HG02840 (cell line): ENCODE results near the gene CPVL.

ENCODE experiments used
- ATAC-seq: cut with Tn5 transposase; IDR thresholded peaks from one replicate; pipeline ENCODE4 v1.9.1; 2021; ENCODE audit warnings: mild to moderate bottlenecking, moderate library complexity, moderate number of reproducible peaks; ENCODE audit not compliant: unreplicated experiment, low FRiP score

Gene CPVL

DNA sequence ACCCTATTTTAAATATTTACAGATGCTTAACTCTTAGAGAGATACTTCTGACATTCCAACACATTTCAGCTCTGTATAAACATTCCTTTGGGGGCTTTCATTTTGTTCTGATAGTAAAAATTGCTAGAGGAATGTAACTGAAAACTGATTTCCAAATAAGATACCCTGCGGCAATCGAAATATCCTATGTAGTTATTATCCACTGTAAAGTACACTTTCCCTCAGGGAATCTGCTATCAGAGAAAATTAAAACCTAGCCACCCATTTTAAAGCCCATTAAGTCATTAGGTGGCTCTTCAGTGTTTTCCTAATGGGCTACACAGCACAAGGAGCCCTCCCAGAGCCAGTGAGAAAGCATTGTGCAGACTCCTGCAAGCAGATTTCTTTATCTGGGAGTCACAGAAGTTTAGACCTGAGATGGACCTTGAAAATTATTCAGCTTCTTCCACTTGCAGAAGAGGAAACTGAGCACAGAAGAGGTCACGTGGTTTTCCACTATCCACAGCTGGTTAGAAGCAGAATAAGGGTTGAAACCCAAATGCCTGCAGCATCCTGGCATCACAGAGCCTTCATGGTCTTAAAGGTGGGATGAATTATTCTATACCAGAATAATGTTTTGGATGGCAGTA lies 12.6 kb upstream of the CPVL start:
- no peak for ATAC-seq

DNA sequence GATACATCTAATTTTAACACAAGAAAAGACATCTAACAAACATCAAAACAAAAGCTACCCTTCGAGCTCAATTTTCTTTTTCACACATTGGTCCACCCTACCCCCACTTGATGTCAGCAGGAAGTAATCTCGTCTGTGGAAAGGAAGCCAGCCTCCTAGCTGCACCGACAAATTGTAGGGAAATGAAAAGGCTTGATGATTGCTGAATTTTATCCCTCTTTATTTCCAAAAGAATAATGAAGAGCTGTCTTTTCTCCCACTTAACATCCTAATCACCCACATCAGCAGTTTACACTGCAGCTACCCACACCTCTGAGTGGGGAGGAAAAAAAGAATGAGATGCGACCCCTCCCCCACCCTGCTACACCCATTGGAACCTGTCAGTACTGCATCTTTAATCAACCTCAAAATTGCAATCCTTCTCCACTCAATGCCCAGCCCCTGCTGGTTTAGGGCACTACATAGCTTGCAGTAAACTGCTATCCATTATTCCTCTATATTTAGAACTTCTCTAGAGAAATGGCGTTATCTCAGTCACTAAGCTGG lies 10.6 kb upstream of the CPVL start:
- no peak for ATAC-seq

DNA sequence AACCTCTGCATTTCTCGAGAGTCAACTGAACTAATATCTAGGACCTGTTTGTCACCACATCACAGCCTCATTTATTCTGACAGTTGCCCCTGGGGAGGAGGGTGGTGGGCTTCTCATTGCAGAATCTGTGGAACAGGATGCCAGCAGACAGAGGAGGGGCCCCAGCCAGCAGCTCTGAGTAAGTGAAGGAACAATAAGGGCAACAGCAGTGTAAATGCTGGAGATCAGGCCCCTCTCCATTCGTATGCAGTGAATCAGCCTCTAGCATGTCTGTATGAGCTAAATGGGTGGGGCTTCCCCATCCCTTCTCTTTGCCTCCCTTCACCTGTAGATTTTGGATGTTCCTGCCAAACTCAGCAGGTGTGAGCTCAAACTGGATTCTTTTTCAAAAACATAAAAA lies 7.7 kb upstream of the CPVL start:
- no peak for ATAC-seq

DNA sequence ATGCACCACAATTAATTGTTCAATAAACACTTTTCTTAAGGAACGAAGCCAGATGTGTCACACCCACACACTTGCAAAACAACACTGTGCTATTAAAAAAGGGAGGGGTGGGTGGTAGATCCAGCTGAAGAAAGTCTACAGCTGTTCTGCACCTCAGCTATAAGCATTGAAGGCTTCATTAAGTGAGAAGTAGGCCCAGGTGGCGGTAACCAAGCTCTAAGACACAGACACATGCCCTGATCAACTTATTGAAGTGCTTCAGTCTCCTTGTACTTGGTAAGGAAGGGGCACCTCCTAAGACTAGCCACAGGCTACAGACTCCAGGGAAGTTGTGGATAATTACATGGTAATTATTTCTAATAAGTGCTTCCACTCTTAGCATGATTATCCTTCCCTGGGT lies 4.5 kb upstream of the CPVL start:
- no peak for ATAC-seq

DNA sequence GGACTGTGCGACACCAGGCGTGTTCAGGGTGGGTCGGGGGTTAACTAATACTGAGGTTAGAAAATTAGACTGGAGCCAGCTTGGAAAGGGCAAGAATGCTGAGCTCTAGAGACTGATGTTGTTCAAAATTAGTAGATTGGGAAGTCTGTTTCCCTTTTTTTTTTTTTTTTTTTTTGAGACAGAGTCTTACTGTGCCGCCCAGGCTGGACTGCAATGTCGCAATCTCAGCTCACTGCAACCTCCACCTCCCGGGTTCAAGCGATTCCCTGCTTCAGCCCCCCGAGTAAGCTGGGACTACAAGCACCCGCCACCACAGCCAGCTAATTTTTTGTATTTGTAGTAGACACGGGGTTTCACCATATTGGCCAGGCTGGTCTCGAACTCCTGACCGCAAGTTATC lies 2.7 kb upstream of the CPVL start:
- no peak for ATAC-seq

DNA sequence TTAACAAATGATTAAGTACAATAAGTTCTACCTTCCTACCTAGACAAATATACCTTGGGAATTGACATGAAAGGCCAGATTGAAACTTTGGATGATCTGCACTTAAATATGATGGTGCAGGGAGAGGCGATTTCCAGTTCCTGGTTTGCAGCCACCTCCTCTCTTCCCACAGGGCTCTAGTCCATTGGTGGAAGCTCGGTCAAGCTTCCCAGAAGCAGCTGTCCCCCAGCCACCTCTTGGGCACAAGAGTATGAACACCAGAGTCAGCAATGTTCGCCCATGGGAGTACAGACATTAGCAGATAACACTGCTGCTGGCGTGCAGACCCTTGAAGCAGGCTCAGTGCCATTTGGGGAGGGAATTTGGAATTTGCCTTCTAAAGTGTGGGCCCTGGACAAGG lies 1.5 kb upstream of the CPVL start:
- no peak for ATAC-seq

DNA sequence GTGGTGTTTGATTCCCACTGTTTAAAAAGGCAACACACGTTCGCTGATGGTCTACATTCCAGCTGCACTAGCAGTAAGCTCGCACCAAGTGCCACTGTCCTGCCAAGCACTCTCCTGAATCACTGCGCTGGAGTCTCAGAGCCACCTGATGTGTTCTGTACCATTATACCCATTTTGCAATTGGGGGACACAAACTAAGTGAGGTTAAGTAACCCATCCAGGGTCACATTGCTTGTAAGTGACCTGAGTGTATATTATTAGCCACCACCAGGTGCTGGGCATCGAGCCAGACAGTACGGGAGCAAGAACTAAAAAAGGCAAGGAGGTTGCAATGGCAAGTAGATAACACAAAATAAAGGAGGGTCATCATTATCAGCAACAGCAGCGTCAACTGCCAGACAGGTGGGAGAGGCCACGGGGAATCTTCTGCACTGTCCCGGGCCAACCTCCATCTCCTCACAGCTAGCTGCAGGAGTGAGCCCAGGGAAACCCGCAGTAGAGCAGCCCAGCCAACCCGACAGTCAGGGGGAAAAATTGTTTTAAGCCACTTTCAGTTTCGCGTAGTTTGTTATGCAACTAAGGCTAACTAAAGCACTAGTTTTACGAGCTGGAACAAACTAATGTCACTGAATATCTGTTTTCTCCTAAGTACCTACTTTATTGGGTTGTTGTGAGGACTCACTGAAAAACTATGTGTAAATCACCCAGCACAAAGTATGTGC lies 712 bp upstream of the CPVL start:
- ATAC-seq: no peak

DNA sequence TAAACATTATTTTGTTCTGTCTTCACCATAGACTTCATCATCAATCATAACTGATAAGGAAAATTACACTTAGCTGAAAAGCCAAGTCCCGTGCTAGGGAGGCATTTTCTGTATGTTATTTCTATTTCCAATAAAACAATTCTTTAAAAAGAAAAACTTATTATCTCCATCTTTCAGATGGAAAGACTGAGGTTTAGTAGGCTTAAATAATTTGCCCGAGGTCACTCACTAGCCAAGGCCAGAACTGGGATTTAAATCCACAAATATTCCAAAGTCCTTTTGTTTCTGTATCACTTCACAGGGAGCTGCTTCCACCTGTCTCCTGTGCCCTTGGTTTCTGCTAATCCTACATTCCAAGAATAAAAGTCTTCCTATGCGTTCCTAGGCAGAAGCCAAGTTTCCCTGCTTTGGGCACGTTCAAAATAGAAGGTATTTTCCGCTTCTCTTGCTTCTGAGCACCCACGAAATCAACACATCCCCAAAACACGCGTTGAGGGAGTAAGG lies 732 bp downstream of the CPVL start:
- ATAC-seq: no peak

DNA sequence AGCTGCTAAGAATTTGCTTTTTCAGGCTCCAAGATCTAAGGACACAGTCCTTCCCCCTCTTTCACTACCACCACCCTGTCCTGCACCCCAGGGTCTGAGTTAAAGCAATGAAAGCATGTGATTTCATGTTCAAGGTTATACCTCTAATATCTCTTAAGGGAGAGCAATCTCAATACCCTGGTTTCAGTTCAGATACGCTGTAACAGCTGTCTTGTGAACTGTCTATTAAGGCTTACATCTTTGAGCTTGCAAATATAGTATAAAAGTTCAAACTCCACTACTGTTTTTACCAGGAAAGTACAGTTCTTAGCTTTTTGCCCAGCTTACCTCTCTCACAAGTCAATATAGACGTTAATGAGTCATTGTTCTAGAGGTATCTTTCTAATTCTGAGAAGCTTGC lies 2.6 kb downstream of the CPVL start:
- ATAC-seq: no peak

DNA sequence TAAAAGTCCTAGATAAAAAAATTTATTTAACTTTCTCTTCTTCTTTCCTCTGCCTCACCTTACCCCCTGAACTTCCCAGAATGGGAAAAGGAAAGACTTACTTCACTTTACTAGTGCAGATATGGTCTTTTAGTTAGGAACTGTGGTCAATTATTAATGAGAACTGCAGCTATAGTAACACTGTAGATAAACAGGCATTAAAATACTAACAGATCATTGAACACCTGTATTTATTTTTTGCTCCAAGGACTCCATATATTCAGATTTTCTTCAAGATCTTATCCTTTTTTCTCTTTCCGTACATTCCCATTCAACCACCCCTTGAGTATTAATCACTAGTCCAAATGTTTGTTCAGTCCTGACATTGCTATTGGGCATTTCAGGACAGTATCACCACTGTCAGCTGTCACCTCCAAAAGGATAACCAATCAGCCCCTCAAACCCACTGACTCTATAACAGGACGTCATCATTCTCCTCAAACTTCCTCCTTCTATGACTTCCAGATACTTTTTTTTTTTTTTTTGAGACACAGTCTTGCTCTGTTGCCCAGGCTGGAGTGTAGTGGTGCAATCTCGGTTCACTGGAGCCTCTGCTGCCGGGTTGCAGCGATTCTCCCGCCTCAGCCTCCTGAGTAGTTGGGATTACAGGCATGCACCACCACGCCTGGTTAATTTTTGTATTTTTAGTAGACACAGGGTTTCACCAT lies 4.2 kb downstream of the CPVL start:
- no peak for ATAC-seq

DNA sequence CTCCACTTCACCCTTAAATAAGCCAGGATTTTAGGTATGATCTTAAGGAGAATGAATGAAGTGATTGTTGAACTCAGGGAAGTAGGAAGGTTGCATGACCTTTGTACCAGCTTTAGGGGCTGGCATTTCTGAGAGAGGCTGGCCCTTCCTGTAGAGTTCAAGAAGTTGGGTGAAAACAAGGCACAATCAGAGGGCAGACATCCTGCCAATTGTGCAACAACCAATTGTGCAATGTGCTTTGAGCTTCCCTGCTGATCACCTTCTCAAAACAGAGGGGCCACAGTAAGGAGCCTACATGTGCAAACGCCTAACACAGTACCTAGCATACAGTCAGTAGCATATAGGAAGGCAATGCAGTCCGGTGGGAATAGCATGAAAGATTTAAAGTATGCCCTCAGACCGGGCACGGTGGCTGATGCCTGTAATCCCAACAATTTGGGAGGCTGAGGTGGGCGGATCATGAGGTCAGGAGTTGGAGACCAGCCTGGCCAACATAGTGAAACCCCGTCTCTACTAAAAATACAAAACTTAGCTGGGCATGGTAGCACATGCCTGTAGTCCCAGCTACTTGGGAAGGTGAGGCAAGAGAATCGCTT lies 5.4 kb downstream of the CPVL start:
- no peak for ATAC-seq

DNA sequence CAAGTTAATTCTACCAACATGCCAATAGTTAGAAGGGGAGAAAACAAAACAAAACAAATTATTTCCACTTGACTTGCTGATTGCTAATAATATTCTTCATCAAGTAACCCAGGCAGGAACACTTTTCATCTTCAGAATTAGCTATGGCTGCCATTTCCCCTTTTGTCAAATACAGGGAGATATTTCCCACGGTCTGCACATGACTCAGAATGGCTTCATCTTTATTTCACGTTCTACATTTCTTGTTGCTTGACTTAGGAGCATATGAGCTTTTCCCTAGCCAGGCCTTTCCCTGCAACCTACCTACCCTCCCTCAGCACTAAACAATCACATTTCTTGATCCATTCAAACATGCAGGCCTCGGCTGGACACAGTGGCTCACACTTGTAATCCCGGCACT lies 6.5 kb downstream of the CPVL start:
- no peak for ATAC-seq

DNA sequence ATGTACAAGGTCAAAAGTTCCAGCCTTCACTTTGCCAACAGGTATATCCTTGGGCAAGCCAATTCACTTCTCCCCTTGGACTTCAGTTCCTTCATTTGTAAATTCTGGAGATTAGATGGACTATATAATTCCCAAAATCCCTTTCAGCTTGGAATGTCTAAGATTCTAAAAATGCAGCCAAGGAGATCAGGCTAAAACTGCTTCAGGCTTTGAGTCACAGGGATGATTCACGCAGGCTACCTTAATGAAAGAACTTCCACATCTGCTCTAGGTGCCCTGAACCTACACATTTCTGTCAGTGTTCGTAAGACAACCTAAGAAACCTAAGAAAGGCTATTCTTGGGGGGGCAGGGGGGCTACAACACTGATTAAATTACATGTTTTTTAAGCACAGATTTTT lies 7.1 kb downstream of the CPVL start:
- ATAC-seq: no peak

DNA sequence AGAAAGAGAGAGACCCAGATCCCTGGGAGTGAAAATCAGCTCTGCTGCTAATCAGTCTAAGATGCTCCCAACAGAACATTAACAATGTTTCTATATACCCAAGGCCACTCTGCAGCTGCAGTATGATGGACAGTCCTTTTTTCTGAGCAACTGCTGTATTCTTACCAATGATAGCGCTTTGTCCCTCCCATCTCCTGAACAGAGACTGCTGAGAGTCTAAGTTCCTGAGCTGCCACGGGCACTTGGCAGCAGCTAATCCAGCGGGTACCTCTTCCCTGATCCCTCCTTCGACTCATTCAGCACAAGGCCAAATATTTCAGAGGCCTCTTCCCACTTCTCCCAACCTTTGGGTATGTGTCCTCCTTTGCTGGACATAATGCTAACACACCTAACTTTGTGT lies 7.7 kb downstream of the CPVL start:
- no peak for ATAC-seq

DNA sequence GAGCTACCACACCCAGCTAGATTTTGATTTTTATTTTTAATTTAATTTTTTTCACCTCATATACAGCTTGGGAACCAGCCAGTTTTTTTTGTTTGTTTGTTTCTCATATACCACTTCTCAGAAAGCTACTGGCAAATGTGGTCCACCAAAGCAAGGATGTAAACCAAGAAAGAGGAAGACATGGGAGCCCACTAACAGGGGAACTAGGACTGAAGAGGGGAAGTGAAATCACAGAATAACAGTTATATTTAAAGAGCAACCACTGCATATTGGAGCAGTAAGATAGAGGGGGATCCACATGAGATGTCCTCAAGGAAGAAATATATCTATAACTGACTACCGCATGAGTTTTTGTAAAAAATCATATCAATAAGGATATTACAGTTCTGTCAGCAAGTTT lies 10.5 kb downstream of the CPVL start:
- no peak for ATAC-seq

DNA sequence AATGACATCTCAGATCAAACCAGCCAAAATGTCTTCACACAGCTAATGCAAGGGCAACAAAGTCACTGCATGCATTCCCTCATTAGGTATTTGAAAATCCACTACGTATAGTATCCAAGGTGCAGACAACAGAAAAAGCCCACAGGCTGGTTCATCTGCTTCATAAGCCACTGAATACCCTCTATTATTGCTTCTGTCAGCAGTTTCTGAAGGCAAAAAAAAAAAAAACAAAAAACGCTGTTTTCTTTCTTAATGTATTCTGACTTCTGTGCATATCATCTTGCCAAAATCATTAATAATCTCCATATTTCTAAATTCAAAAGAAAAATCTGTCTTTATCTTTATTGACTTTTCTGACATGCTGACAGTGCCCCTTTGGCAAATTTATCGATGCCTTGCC lies 13.4 kb downstream of the CPVL start:
- ATAC-seq: no peak

DNA sequence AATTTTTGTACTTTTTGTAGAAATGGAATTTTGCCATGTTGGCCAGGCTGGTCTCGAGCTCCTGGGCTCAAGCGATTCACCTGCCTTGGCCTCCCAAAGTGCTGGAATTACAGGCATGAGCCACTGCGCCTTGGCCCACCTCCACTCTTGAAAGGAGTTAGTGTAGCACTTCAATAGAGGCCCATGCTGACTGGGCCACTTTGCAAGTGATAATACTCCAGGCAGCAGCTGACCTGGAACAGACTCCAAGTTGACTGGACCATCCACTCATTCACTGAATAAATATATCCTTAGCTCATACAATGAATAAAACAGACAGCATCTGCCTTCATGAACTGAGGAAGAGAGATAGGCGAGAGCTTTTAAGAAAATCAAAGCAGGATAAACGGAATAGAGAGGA lies 14.7 kb downstream of the CPVL start:
- no peak for ATAC-seq

DNA sequence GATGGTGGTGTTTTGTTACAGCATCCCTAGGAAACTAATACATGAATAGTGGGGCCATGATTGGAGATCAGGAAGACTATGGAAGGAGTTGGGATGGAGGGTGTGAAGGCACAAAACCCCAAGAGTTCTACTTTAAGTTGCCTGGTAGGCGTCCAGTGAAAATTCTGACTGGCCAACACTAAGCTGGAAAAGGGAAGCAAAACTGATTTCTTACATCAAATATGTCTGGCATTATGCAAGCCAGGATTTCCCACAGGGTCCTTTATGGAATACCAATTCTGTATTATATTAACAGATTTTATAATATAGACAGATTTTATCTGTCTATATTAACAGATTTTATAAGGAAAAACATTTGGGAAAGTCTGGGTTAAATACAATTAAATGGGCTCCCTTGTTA lies 16.2 kb downstream of the CPVL start:
- ATAC-seq: no peak

DNA sequence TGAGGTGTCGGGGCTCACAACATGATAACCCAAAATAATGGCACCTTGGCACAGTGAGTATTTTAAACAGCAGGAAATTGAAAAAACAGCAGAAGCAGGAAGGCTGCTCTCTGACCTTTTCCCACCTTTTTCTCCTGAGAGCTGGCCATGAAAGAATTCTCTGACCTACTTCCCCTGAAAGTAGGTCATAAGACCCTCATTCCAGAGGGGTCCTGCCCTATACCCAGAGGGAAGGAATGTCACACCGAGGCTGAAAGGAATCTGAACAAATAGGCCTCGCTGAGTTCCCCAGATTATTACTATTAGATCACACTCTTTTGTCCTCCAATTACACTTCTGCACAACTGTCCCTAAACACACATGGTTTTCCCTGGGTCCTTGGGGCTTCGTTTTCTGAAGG lies 18.8 kb downstream of the CPVL start:
- ATAC-seq: no peak

DNA sequence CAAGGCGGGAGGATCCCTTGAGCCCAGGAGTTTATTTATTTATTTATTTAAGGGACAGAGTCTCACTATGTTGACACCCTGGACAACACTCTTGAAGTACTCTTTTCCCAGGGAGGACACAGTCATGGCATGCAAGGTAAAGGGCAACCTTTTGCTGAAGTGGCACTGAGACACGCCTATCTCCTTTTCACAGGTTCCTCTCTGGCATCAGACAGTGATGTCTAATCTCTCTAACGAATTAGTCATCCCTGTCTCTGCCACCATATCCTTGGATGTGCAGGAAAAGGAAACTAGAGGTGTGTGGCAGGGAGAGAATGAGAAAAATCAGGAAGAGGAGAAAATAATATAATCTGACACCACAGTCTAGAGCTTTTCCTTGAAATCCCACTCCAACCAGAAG lies 19.5 kb downstream of the CPVL start:
- no peak for ATAC-seq

DNA sequence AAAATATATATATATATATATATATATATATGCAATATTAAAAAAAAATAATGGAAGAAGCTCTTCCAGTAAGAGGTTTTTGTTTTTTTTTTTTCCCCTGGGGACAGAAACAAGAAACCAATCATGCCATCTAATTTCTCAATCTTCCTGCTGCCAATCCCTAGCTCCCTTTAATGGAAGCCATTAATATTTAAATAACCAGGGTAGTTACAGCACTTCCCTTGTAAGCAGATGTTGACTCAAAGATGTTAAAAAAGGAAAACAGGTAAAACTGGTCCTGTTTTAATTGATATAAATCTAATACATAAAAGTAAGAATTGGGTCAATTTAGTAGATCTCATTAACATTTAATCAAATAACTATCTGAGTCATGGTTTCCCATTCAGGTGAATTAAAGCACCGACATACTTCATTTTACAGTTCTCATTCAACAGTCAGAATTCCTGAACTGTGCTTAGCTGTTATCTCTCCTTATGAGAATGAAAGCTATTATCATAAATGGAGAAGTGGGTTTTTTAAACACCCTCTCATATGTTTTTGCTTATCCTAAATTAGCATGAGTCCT lies 22.6 kb downstream of the CPVL start:
- ATAC-seq: no peak
